Ovary (tissue), 3 donors: Measurements from ENCODE around the gene RYR2.

Experiments
- CTCF ChIP-seq, 3 donors: fragments of 450-650 bp in 2 of 3; fragments of 200-600 bp in 1 of 3; IDR thresholded peaks; one replicate each; pipeline versions ENCODE4 v1.5.1 to v1.8.0; 2016 to 2022; ENCODE audit warnings: antibody characterized with exemption in 3 of 3, mild to moderate bottlenecking in 1 of 3
- EP300 ChIP-seq: sonication (generic); formaldehyde crosslinking; IDR thresholded peaks from one replicate; pipeline ENCODE4 v1.6.1; 2017; ENCODE audit warnings: antibody characterized with exemption
- POLR2A ChIP-seq: fragments of 450-650 bp; IDR thresholded peaks from one replicate; pipeline ENCODE4 v1.6.1; 2017; ENCODE audit warnings: antibody characterized with exemption, mild to moderate bottlenecking, moderate library complexity
- donor health status: DM: no; HTN: no; CAD: no.

- TF ChIP-seq CTCF (IDR thresholded peaks at IDR 0.05) (no peak), EP300 (no peak), POLR2A (no peak)
These were observed 97.7 kb downstream of the RYR2 start for GRCh38 chr1:237139732-237140131.
